Muscle of arm (tissue), 12 donors: ENCODE data around the gene CDH13. TPM values are rescaled to one million over a fixed set of nuclear protein-coding genes. Genes with fewer than 3 reads are reported as not detected.

ENCODE experiments used
- DNase-seq: peaks from one replicate; pipeline ENCODE4 v3.0.0-alpha.2; 2013
- polyA plus RNA-seq, 12 donors: library from polyadenylated mRNA; unstranded; fragments of 120-200 nt; gene quantifications; one replicate each; pipeline ENCODE4 v1.2.1, GENCODE V29; 2013; ENCODE audit not compliant: insufficient read length in 12 of 12

CDH13 gene
- polyA plus RNA-seq, 12 donors, result 28.8 to 58.8 (median 54.1) TPM; not detected in 1

GRCh38 chr16:82625066-82625968 is 1.5 kb upstream of the CDH13 start:
- DNase-seq, result no peak

DNA sequence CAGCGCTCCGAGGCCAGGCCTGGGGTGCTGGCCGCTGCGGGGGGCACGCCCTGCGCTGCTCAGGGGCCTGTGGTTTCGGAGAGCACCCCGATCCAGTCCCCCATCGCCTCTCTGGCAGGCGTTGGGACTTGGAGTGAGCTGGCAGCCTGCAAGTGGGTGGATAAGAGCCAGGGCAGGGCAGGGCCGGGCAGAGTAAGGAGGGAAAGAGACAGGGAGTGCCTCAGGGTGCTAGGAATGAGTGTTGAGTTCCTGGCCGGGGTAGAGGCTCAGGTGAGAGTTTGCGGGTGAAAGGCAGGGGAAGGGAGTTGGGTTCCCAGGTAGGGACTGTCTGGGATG is 1.3 kb downstream of the CDH13 start:
- DNase-seq, result no peak

GRCh38 chr16:82628711-82629110 is 1.9 kb downstream of the CDH13 start:
- DNase-seq, result no peak

GRCh38 chr16:82629441-82630027 is 2.8 kb downstream of the CDH13 start:
- no peak for DNase-seq

DNA sequence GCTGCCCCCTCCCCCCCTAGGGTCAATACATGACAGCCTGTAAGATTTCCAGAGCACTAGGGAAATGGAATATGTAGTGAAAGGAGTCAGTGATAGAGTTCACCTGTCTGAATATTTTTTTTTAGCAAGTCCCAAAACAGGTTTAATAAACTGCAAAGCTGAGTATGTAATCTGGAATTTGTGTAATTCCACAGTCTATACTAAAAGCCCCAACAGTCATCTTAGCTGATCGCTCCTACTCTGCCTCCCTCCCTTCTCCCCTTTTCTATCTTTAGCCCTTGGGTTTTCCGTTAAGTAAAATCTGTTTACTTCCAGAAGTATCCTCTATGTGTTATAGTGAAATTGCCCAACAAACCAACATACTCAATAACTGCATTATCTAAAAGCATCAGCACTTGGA is 3.5 kb downstream of the CDH13 start:
- DNase-seq, result no peak

- DNase-seq, result no peak
These were observed 3.9 kb downstream of the CDH13 start for GRCh38 chr16:82630688-82631087.

GRCh38 chr16:82631701-82632685 is 5.2 kb downstream of the CDH13 start:
- DNase-seq, result no peak

GRCh38 chr16:82633964-82634600 is 7.3 kb downstream of the CDH13 start:
- peak; percentile 38 for DNase-seq

DNA sequence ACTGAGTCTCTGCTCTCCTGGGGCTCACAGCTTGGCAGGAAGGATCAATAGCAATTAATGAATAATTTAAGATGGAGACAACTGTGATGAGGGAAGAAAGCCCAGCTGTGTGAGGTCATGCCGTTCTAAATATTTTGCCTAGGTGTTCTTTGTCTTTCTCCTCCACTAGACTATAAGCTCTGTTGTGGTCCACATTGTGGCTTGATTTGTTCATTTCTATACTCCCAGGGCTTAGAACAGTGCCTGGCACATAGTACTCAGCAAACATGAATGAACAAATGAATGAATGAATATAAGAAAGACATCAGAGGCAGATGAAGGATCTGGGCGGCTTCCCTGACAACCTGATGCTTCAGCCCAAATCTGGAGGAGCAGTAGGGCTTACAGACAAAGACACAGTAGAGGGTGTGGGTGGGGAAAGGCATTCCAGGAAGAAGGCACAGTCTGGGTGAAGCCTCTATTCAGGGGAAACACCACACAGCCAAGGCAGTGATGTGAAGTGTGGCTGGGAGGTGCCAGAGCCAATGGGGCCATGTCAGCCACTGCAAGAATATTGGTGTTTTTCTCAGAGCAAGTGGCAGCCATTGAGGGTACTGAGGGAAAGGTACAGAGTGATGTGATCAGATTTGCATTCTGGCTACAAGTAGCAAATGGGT is 8.3 kb downstream of the CDH13 start:
- no peak for DNase-seq

DNA sequence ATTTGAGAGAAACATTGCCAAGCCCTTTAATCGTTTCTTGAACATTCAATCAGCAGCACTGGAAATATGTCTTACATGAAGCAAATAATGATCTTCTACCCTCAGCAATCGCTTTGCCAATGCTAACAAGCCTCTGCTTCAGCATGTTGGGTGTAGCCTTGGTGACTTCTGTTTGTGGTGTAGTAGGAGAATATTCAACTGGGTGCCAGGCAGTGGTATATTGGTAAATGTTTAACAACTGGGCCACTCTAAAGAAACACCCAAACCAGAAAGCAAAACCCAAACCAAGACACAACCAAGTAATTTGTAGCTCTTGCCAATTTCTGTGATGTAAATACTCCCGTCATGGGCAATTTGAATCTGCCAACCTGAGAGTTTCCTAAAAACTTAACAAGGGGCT is 9.7 kb downstream of the CDH13 start:
- no peak for DNase-seq

GRCh38 chr16:82636958-82637357 is 10.2 kb downstream of the CDH13 start:
- DNase-seq, result no peak

DNA sequence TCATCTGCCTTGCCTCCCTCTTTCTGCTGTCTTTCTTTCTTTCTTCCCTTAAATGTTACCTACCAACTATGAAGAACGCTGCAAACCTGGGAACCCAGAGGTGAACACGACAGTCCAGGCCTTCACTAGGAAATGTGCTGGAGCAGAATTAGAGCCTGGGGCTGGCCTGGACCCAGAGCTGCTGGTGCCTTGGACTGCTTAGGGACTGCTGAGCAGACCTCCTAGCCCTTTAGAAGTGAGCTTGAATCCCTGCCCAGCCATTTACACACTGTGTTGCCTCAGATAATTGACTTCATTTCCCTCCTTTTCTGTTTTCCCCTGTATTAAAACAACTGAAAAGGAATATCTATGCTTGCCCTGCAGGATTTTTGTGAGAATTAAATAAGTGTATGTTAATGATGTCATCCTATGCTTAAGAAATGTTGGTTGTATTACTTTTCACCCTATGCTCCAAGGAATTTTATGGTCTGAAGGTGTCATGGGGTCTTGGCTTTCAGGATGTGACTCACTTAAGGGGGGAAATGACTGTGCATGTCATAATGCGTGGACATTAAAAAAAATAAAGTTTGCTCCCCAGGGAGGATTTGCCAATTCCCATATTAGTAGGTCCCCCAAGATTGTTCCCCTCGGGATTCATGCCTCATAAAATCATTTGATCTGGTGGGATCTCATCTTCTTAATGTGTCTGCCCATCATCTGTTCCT is 11.5 kb downstream of the CDH13 start:
- no peak for DNase-seq

GRCh38 chr16:82639263-82639662 is 12.5 kb downstream of the CDH13 start:
- DNase-seq, result no peak

DNA sequence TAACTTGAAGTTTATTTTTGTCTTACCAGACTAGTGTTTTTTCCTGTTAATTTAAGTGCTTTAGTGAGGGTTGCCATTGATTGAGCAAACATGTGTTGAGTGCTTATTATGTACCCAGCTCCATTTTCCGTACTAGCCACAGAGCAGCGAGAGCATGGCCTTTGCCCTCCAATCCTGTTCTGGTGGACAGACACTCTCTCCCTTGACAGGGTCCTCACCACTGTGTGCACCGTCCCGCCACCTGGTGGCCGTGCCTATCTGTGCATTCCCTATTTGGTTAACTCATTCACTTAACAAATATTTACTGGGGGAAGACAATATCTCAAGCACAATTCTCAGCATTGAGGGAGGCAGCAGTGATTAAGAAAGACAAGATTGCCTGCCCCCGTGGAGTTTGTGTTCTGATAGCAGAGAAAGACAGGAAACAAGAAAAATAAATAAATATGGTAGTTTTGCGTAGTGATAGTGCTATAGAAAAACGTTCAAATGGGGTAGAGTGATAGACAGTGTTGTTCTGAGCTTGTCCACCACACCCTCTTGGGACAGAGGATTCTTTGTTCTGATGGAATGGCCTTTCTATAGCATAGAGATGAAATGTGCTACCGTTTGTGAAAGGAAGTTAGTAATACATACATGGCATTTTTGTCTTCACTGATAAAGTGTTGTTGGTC is 13.0 kb downstream of the CDH13 start:
- DNase-seq, result no peak

GRCh38 chr16:82641336-82641984 is 14.7 kb downstream of the CDH13 start:
- no peak for DNase-seq

GRCh38 chr16:82643136-82643535 is 16.4 kb downstream of the CDH13 start:
- DNase-seq, result no peak

GRCh38 chr16:82643936-82644630 is 17.3 kb downstream of the CDH13 start:
- no peak for DNase-seq

GRCh38 chr16:82646504-82646903 is 19.7 kb downstream of the CDH13 start:
- no peak for DNase-seq

GRCh38 chr16:82649766-82650165 is 23.0 kb downstream of the CDH13 start:
- DNase-seq, result no peak
